ENCODE measurements around the gene OARD1.

- TF ChIP-seq CTCF (conservative IDR thresholded peaks at IDR 0.05) = no peak
- TF ChIP-seq EZH2 (IDR thresholded peaks at IDR 0.05; ENCODE audit: low read depth) = no peak
These were observed 18.9 kb upstream of the OARD1 start for GRCh38 chr6:41090841-41091761.

Measured in PC-9 (cell line).